ENCODE measurements around the gene FHOD3. TPM values are rescaled to one million over a fixed set of nuclear protein-coding genes. Genes with fewer than 3 reads are reported as not detected.

The FHOD3 gene
- total RNA-seq, 1 experiment from 2014 or later: 18.1 TPM

- Histone ChIP-seq H3K9me2 (replicated peaks; ENCODE audit: low read length) (no peaks in the 10 kb centered on the region), H3K9ac (ENCODE audit: low read length) (no peak overlapping the region), H3K27ac (ENCODE audit: low read length) (no peak overlapping the region), H3F3A (ENCODE audit: low read length, unreplicated experiment) (no peaks in the 10 kb centered on the region), H2AFZ (ENCODE audit: low read length) (no peak overlapping the region), H3K27me3 (ENCODE audit: low read length) (no peaks in the 10 kb centered on the region), H3K4me3 (ENCODE audit: low read length) (no peak overlapping the region), H3K9me3 (ENCODE audit: low read length) (no peaks in the 10 kb centered on the region), H3K36me3 (ENCODE audit: low read depth, low read length) (no peaks in the 10 kb centered on the region), H3K4me1 (ENCODE audit: insufficient read depth, low read length) (no peaks in the 10 kb centered on the region), H4K20me1 (ENCODE audit: low read length) (no peaks in the 10 kb centered on the region), H3K79me2 (ENCODE audit: low read length) (no peaks in the 10 kb centered on the region), H3K4me2 (ENCODE audit: low read length) (no peak overlapping the region)
- BruUV-seq (replicated peaks): no TSS peak
- DNase-seq (no peak), ATAC-seq (no peak)
- intact Hi-C loops (cut with micrococcal nuclease): loop anchor here (1.0 to 10.0 kb wide), 3 partner anchors 70 to 662 kb away; partner anchors contain the start of gene FHOD3
- TF ChIP-seq EZH2phosphoT487 (IDR thresholded peaks at IDR 0.05; ENCODE audit: borderline replicate concordance, low read length) (no peak), EZH2 (IDR thresholded peaks at IDR 0.05; ENCODE audit: low read length, unreplicated experiment) (no peak)
- TF ChIP-seq, protein P1, sequence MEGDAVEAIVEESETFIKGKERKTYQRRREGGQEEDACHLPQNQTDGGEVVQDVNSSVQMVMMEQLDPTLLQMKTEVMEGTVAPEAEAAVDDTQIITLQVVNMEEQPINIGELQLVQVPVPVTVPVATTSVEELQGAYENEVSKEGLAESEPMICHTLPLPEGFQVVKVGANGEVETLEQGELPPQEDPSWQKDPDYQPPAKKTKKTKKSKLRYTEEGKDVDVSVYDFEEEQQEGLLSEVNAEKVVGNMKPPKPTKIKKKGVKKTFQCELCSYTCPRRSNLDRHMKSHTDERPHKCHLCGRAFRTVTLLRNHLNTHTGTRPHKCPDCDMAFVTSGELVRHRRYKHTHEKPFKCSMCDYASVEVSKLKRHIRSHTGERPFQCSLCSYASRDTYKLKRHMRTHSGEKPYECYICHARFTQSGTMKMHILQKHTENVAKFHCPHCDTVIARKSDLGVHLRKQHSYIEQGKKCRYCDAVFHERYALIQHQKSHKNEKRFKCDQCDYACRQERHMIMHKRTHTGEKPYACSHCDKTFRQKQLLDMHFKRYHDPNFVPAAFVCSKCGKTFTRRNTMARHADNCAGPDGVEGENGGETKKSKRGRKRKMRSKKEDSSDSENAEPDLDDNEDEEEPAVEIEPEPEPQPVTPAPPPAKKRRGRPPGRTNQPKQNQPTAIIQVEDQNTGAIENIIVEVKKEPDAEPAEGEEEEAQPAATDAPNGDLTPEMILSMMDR (conservative IDR thresholded peaks at IDR 0.05; ENCODE audit: low read depth, low read length): no peak
- ChIA-PET CTCF (no interaction called here), POLR2A (ENCODE audit: unreplicated experiment) (no interaction called here)
Measured at GRCh38 chr18:36757991-36758390, 460.5 kb downstream of the FHOD3 start.

DNA sequence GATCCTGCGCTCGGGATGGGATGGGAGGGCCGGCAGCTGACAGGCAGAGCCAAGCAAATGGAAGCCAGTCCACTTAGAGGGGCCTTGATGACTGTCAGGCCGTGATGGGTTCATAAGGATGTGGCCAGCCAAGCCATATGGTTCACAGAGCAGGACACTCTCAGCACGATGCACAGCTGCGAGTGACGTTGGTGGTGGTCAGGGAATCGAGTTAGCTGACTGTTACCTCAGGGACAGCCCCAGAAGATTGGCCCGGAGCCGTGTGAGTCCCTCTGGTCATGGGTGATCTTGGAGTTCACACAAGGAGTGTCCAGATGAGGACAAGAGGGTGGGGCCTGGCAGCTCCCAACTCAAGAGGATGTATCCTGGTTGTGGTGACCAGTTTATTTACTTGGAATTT lies 461.1 kb downstream of the FHOD3 start:
- no peaks in the 10 kb centered on the region for H3K4me1 ChIP-seq (ENCODE audit: insufficient read depth, low read length)
- ChIA-PET CTCF (no interaction called here), POLR2A (ENCODE audit: unreplicated experiment) (no interaction called here)
- no TSS peak for BruUV-seq (replicated peaks)
- H3K9me3 ChIP-seq (ENCODE audit: low read length): no peaks in the 10 kb centered on the region
- H3F3A ChIP-seq (ENCODE audit: low read length, unreplicated experiment): no peaks in the 10 kb centered on the region
- H3K36me3 ChIP-seq (ENCODE audit: low read depth, low read length): no peaks in the 10 kb centered on the region
- H3K9me2 ChIP-seq (replicated peaks; ENCODE audit: low read length): no peaks in the 10 kb centered on the region
- no peak for ATAC-seq
- no peak overlapping the region for H2AFZ ChIP-seq (ENCODE audit: low read length)
- intact Hi-C loops (cut with micrococcal nuclease): loop anchor here (10.0 kb wide), 1 partner anchor 464 kb away; the partner anchor contains the start of gene FHOD3
- TF ChIP-seq EZH2 (IDR thresholded peaks at IDR 0.05; ENCODE audit: low read length, unreplicated experiment) (no peak), EZH2phosphoT487 (IDR thresholded peaks at IDR 0.05; ENCODE audit: borderline replicate concordance, low read length) (no peak)
- TF ChIP-seq, protein P1 (conservative IDR thresholded peaks at IDR 0.05; ENCODE audit: low read depth, low read length): no peak
- H3K79me2 ChIP-seq (ENCODE audit: low read length): no peaks in the 10 kb centered on the region
- H3K27ac ChIP-seq (ENCODE audit: low read length): no peak overlapping the region
- no peak overlapping the region for H3K4me3 ChIP-seq (ENCODE audit: low read length)
- no peaks in the 10 kb centered on the region for H3K27me3 ChIP-seq (ENCODE audit: low read length)
- H4K20me1 ChIP-seq (ENCODE audit: low read length): no peaks in the 10 kb centered on the region
- no peak overlapping the region for H3K9ac ChIP-seq (ENCODE audit: low read length)
- no peak overlapping the region for H3K4me2 ChIP-seq (ENCODE audit: low read length)
- DNase-seq: no peak

GRCh38 chr18:36759167-36759776 lies 461.8 kb downstream of the FHOD3 start:
- no peaks in the 10 kb centered on the region for H3K36me3 ChIP-seq (ENCODE audit: low read depth, low read length)
- no peaks in the 10 kb centered on the region for H3K4me1 ChIP-seq (ENCODE audit: insufficient read depth, low read length)
- POLR2A ChIA-PET (ENCODE audit: unreplicated experiment): no interaction called here
- intact Hi-C loops (cut with micrococcal nuclease): loop anchor here (10.0 kb wide), 1 partner anchor 464 kb away; the partner anchor contains the start of gene FHOD3
- CTCF ChIA-PET: no interaction called here
- no peaks in the 10 kb centered on the region for H3K9me2 ChIP-seq (replicated peaks; ENCODE audit: low read length)
- no peak overlapping the region for H3K4me3 ChIP-seq (ENCODE audit: low read length)
- no peak overlapping the region for H3K27ac ChIP-seq (ENCODE audit: low read length)
- H4K20me1 ChIP-seq (ENCODE audit: low read length): no peaks in the 10 kb centered on the region
- H3F3A ChIP-seq (ENCODE audit: low read length, unreplicated experiment): no peaks in the 10 kb centered on the region
- no peak for DNase-seq
- H3K9me3 ChIP-seq (ENCODE audit: low read length): no peaks in the 10 kb centered on the region
- no peak for ATAC-seq
- no peak overlapping the region for H3K9ac ChIP-seq (ENCODE audit: low read length)
- H3K27me3 ChIP-seq (ENCODE audit: low read length): no peaks in the 10 kb centered on the region
- H3K79me2 ChIP-seq (ENCODE audit: low read length): no peaks in the 10 kb centered on the region
- no peak overlapping the region for H3K4me2 ChIP-seq (ENCODE audit: low read length)
- no TSS peak for BruUV-seq (replicated peaks)
- no peak overlapping the region for H2AFZ ChIP-seq (ENCODE audit: low read length)
- no peak for TF ChIP-seq EZH2 (IDR thresholded peaks at IDR 0.05; ENCODE audit: low read length, unreplicated experiment)
- TF ChIP-seq, protein P1 (conservative IDR thresholded peaks at IDR 0.05; ENCODE audit: low read depth, low read length): no peak
- no peak for TF ChIP-seq EZH2phosphoT487 (IDR thresholded peaks at IDR 0.05; ENCODE audit: borderline replicate concordance, low read length)
